Measurements from ENCODE around the gene RNF103. TPM values are rescaled to one million over a fixed set of nuclear protein-coding genes. Genes with fewer than 3 reads are reported as not detected.

Gene RNF103
- total RNA-seq, 1 experiment from 2014 or later, result 29.3 TPM

DNA sequence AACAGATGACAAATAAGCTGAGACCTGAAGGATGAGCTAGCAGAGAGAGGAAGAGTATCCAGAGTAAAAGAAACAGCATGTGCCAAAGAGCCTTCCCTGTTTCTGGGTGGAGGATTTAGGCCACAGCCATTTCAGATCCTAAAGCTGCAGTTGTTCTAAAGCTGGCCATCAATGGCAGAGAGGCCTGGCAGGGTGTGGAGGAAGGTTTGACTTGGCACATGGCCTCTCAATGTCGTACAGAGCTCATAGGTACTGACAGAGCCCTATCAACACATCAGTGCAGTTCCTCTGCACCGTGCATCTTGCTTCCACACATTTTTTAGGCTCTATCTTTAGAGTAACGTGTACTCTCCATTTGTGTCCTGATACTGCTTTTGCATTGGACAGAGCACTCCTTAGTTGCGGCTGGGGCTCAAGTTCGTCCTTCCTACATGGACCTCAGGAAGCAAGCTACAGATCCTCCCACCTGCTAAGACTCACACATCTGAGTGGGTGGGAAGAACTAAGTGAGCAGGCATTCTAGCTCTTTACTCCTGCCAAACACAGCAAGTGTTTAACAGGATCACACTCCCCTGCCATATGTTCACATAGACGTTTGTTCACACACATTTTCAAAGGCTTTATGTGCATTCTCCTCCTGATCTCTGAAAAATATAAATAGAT lies 57.4 kb downstream of the RNF103 start:
- H3K4me1 ChIP-seq, result no peaks in the 10 kb centered on the region; the same call in 1 of the 2 replicates
- H3K4me3 ChIP-seq, result no peak overlapping the region
- no peaks in the 10 kb centered on the region for H3K9me3 ChIP-seq (replicated peaks)
- H3K27me3 ChIP-seq, result no peaks in the 10 kb centered on the region
- H3K27ac ChIP-seq, result no peak overlapping the region
- no peak for DNase-seq
- H3K36me3 ChIP-seq, result no peaks in the 10 kb centered on the region

GRCh38 chr2:86563650-86564061 lies 60.0 kb downstream of the RNF103 start:
- no peaks in the 10 kb centered on the region for H3K27me3 ChIP-seq
- H3K4me3 ChIP-seq, result peak overlapping the region; percentile 90
- no peak for DNase-seq
- H3K9me3 ChIP-seq (replicated peaks), result no peaks in the 10 kb centered on the region
- peak overlapping the region; percentile 99 for H3K27ac ChIP-seq
- H3K36me3 ChIP-seq, result no peaks in the 10 kb centered on the region
- H3K4me1 ChIP-seq, result no peaks in the 10 kb centered on the region; the same call in 1 of the 2 replicates

- peak within 1 kb of the TSS; percentile 99 for H3K27ac ChIP-seq
- no peaks in the 10 kb centered on the region; the same call in 1 of the 2 replicates for H3K4me1 ChIP-seq
- H3K36me3 ChIP-seq, result no peaks in the 10 kb centered on the region
- peak within 1 kb of the TSS; percentile 90 for H3K4me3 ChIP-seq
- no peaks in the 10 kb centered on the region for H3K27me3 ChIP-seq
- no peaks in the 10 kb centered on the region for H3K9me3 ChIP-seq (replicated peaks)
- DNase-seq, result peak; percentile 98 to 99
These were observed 60.6 kb downstream of the RNF103 start, which contains the start of gene CHMP3 for GRCh38 chr2:86562922-86563649. TSS of gene CHMP3 (minus strand) at chr2:86563443. CDS start at chr2:86563348, 95 bp downstream.

DNA sequence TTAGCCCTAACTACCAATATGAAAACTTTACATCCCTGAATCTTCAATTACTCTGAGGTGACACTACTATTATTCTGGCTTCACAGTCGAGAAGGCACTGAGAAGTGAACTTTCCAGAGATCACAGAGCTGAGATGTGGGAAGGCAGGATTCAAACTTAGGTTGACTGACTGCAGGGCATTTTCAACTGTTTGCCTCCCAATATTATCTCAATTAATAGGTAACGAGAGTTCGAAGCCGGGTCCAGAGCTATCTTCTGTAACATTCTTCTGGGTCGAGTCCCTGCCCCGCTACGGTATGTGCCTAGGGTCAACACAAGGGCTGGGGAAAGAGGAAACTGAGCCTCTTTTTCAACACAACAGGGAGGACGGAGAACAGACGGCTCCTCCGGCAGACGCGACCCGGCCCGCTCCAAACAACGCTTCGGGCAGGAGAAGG lies 61.2 kb downstream of the RNF103 start:
- no peaks in the 10 kb centered on the region for H3K36me3 ChIP-seq
- H3K27me3 ChIP-seq, result no peaks in the 10 kb centered on the region
- H3K4me3 ChIP-seq, result peak overlapping the region; percentile 90
- DNase-seq, result no peak
- H3K9me3 ChIP-seq (replicated peaks), result no peaks in the 10 kb centered on the region
- H3K27ac ChIP-seq, result peak overlapping the region; percentile 99
- H3K4me1 ChIP-seq, result no peaks in the 10 kb centered on the region; the same call in 1 of the 2 replicates

DNA sequence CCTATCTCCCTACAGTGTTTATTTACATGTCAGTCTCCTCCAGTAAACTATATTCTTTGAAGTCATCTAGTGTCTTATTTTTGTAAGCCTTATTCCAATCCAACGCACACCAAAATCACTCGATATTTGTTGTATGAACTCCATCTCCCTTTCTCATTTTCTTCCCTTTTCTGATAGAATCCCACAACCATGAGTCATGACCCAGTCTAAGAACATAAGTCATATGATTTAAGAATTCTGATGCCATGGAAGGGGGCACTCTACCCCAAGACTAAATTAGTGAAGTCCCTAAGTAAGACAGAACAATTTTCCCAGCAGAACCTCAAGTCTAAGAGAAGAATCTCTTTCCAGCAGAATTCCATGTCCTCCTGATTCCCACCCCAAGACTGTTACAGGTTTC lies 65.8 kb downstream of the RNF103 start:
- no peak for DNase-seq
- H3K36me3 ChIP-seq, result peaks cover 13% of the 10 kb centered on the region
- no peaks in the 10 kb centered on the region for H3K4me1 ChIP-seq
- H3K27me3 ChIP-seq, result no peaks in the 10 kb centered on the region
- H3K4me3 ChIP-seq, result no peak overlapping the region
- no peak overlapping the region for H3K27ac ChIP-seq
- peaks cover 3% of the 10 kb centered on the region; the same call in 1 of the 2 replicates for H3K9me3 ChIP-seq (replicated peaks)

- H3K27ac ChIP-seq, result no peak overlapping the region
- peaks cover 13% of the 10 kb centered on the region for H3K36me3 ChIP-seq
- peaks cover 3% of the 10 kb centered on the region; the same call in 1 of the 2 replicates for H3K9me3 ChIP-seq (replicated peaks)
- no peak for DNase-seq
- H3K4me3 ChIP-seq, result no peak overlapping the region
- no peaks in the 10 kb centered on the region for H3K27me3 ChIP-seq
- H3K4me1 ChIP-seq, result no peaks in the 10 kb centered on the region
These were observed 67.2 kb downstream of the RNF103 start for GRCh38 chr2:86556508-86556907.

Other genes starting within 250 kb of the RNF103 start
- gene KDM3A, start 182.5 kb downstream of the RNF103 start, total RNA-seq (2014; rRNA removed; shearing (Covaris generic)), result 34.8 and 38.7 TPM in 2 replicates
- gene CHMP3, start 60.4 kb downstream of the RNF103 start, total RNA-seq (2014; rRNA removed; shearing (Covaris generic)), result 66.9 and 72.2 TPM in 2 replicates
- 104 and 120 TPM in 2 replicates for gene RMND5A, start 96.4 kb upstream of the RNF103 start, total RNA-seq (2014; rRNA removed; shearing (Covaris generic))
- 0.10 and 0.16 TPM in 2 replicates for gene CD8A, start 167.0 kb upstream of the RNF103 start, total RNA-seq (2014; rRNA removed; shearing (Covaris generic))
- gene CD8B, start 238.0 kb upstream of the RNF103 start, total RNA-seq (2014; rRNA removed; shearing (Covaris generic)), result not detected in 2 replicates